Activated CD4-positive, alpha-beta T cell treated with anti-CD3 and anti-CD28 coated beads, Interleukin-2, amount 50 U/mL, for 4 hours (primary cell): ENCODE measurements around the gene PPY.
A peak's percentile ranks its signal among the peaks of the same experiment; 100 is the strongest.
"Not testable (repeated sequence)": the region's sequence is repeated elsewhere in the genome, so short reads cannot be mapped to it uniquely, and the experiment has no call there.

ENCODE experiments used
- DNase-seq, 2 experiments: peaks; one replicate each; pipeline ENCODE4 v3.0.0-alpha.2; 2020

Gene PPY

DNA sequence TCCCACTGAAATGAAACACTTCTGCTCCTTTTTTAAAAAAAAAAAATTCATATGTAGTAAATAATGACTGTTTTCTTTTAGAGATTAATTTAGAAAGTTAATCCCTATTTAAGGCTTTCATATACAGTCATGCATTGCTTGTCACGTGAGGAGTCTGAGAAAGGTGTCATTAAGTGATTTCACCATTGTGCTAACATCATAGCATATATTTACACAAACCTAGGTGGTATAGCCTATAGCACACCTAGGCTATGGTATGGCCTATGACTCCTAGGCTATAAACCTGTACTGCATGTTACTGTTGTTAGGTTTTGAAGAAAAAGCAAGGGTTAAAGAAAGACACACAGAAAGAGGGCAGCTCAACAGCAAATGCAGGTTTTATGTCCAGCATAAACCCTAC, 13.7 kb downstream of the PPY start:
- DNase-seq, result no peak

DNA sequence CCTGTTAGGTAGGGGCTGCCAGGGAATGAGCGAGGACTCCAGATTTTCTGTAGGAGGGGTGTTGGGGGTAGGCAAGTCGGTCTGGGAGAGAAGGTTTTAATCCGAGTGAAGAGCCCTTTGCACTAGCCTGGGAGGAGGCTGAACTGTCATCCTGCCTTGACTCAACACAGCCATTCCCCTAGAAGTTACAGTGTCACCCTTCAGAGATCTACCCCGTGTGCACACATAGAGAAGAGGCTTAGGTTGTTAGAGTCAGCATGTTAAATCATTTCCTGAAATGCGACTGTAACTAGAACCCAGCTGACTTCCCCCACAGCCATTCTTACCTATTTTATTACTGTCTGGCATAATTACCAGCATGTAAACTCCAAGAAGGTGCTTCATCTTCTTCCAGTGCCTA, 14.3 kb downstream of the PPY start:
- DNase-seq, result not testable (repeated sequence)

DNA sequence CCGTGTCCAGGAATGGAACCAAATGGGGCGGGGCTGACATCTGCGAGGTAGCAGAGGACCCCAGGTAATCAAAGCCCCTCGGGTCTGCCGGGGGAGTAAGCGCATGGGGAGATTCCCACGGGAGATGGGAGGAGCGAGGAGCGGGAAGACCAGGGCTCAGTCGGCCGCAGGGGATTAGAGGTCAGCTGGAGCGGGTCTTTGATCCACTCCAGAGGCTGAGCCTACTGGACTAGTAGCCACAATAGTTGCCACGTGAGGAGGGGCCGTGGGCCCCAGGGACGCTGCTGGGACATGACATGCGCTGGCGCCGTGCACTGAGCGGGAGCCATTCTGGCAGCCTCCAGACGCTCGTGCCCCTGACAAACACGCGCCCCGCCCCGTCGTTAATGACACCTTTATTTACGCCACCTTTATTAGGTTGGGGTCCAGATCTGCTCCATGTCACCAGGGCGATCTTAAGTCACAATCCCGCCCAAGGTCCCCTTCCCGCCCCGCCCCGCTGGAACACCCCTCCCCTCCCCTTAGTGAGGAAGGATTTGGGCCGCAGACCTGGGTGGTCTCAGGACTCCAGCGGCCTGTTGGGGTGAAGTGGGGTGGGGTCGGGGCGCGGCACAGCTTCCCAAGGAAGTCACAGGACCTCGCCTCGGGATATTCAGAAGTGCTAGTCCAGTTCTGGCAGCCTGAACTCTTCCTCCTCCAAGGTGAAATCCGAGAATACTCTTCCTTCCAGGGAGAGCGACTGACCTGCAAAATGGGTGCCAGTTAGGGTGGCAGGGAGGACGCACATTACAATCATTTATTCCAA, 15.0 kb downstream of the PPY start:
- no peak for DNase-seq

DNA sequence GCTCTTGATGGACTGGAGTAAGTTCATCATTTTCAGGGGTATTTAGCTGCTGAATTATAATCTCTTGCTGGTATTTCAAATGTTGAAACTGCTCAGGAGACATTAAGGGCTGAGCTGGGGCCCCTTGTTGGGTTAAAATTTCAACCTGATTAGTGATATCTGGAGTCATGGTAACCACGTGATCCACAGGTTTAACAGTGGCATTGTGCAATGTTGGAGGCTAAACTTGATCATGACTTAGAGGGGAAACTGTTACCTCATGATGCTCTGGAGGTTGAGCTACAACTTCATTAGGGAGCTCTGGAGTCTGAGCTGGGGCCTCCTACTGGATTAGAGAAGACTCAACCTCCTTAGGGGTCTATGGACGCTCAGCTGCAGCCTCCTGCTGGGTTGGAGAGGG, 17.7 kb downstream of the PPY start:
- no peak for DNase-seq

- DNase-seq, result no peak
Measured at GRCh38 chr17:43920500-43921095, 21.7 kb downstream of the PPY start.

- DNase-seq, result no peak
Measured at GRCh38 chr17:43918026-43918389, 24.3 kb downstream of the PPY start.

GRCh38 chr17:43917348-43918025, 24.8 kb downstream of the PPY start:
- DNase-seq, result peak; percentile 36 to 44

DNA sequence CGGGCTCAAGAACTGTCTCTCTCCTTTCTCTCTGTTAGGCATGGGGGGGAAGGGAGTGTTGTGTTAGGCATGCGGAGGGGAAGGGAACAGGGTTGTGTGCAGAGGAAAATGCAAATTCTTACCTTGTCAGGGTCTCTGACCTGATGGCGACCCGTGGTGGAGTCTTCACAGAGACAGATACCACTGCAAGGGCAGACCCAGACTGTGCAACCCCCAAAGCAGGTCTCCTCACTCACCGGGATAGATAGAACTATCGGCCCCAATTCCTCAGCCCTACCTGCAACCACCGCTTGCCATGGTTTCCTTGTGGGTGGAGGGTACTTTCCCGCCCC, 25.3 kb downstream of the PPY start:
- DNase-seq, result no peak

DNA sequence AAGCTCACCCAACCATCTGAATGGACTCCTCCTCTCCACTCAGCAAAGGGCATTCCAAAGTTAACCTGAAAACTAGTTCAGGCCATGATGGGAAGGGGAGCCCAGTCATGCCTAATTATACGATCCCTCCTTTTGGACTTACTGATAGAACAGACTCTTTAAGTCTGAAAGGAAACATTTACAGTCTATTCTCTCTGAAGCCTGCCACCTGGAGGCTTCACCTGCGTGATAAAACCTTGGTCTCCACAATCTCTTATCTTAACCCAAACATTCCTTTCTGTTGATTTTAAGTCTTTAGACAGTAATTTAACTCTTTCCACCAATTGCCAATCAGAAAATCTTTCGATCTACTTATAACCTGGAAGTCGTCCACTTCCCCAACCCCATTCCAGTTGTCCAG, 25.9 kb downstream of the PPY start:
- no peak for DNase-seq

DNA sequence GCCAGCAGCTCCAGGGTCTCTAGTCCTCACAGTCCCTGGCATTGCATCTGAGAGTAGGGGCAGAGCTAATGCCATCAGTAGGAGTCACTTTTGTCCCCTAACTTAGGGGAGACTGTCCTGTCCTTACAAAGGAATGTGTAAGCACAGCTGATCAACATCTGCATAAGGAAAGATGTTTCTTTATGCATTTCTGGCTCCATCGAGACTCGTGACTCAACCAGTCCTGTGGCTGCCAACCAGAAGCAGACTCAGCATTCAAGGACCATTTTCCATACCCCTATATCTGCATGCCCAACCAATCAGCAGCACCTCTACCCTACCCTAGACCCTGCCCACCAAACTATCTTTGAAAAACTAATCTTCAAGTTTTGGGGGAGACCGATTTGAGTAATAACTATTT, 26.7 kb downstream of the PPY start:
- no peak for DNase-seq

DNA sequence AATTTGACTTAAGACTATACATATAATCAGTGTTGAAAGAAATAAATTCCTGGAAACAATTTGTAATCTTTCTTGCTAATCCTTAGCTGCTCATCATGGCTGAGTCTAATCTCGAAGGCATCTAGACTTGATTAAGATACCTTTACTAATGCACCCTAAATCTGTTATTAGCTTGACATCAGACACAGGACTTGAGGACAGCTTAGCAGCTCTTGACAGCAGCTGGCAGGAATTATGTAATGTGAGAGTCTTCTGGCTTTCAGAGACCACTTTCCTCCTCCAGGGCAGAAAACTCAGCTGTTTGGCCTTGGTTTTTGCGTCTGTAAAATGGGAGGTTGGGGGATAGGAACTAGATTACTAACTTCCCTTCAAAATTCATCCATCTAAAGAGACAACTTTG, 27.8 kb downstream of the PPY start:
- no peak for DNase-seq

DNA sequence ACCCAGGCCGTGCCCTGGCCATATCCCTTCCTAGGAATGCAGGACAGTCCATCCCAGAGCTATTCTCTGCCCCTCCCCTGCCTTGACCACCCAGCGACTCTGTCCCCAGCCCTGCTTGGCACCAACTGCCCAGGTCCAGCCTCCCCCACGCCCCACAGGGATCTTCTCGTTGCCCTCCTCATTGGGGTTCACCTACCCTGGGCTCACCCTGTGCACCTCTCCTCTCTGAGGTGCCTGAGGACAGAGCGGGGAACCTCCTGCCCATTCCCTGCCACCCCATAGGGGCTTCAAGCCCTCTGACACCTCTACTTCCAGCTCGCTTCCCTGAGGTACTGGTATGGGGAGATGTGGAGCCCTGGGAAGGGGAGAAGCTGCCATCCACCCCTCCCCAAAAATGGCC, 28.7 kb downstream of the PPY start:
- DNase-seq, result no peak

DNA sequence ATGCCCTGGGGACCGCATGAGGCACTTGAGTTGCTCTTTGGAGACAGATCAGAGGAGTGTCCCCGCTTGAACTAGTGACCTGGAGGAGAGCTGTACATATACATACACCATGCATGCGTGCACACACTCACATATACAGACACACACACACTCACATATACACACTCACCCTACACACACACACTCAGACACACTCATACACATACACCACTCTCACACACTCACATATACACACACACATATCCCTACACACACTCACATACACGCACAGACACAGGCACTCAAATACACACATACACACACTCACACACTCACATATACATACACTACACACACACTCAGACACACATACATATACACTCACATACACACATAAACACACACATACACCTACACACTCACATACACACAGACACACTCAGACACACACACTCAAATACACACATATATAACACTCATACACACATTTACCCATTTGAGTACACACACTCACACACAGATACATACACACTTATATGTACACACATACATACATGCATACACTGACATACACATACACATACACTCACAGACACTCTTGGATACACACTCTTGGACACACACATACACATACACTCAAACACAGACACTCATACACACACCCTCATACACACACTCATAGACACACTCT, 29.5 kb downstream of the PPY start:
- DNase-seq, result no peak

DNA sequence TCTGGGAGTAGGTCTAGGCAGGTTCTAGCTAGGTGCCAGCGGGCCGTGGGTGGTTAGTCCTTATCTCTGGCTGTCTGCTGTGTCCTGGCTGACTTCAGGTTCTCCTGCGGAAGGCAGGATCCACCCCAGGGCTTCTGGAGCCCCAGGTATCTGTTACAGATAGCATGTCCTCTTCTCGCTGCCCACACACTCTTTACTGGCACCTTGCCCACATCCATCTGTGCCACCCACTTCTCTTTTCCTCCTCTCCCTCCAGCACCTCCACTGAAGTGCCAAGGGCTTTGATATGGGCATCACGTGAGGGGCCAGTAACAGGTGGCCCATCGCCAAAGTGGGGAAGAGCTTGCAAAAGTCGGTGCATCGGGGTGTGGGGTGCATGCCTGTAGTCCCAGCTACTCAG, 30.4 kb downstream of the PPY start:
- DNase-seq, result no peak

- no peak for DNase-seq
Measured at GRCh38 chr17:43909537-43910231, 32.6 kb downstream of the PPY start.

DNA sequence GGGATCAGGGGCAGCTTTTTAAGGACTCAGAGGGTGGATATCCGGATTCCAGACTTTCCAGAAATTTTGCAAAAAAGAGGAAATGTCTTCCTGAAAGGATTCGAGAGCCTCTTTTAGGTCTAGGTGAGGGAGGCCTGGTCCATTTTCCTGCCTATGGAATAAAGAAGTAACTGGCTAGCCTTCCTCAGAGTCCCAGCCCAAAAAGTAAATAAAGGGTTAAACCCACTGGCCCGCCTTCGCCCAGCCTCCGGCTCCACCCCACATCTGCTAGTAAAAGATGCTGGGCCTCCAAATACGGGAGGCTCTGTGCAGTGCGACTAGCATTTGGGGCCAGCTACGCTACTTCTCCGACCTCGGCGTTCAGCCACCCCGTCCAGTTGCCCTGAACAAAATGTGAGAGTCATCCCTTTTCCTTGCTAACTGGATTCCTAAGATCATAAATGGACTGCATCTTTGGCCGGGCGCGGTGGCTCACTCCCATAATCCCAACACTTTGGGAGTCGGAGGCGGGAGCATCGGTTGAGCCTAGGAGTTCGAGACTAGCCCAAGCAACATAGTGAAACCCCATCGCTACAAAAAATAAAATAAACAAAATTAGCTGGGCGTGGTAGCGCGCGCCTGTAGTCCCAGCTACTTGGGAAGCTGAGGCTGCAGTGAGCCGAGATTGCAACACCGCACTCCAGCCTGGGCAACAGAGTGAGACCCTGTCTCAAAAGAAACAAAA, 34.1 kb downstream of the PPY start:
- DNase-seq, result peak; percentile 51 to 53

- peak; percentile 48 for DNase-seq
Measured at GRCh38 chr17:43907425-43907981, 34.8 kb downstream of the PPY start, which contains the start of gene MPP2. Gene MPP2, minus strand, starts transcription at chr17:43907536. Its CDS starts 3,076 bp downstream, at chr17:43904460.

DNA sequence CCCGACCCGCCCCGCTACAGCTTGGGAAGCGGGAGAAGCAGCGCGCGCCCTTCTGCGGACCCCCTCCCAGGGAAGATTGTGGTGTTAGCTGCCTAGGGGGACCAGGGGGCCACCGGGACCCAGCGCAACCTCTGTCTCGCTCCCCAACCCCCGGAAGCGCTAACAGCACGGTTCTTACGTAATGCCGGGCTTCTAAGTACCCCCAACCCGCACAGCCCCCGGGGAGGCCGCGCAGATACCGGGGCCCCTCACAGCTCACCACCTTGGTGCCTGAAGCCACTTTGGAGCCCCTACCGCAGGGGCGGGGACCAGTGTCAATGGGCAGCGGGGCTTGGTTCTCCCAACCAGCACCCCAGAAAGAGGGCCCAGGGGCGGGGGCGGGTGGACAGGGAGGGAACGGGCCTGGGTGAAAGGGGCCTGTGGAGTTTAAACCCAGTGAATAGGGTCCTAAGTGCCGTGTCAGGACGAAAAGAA, 35.3 kb downstream of the PPY start:
- DNase-seq, result no peak

DNA sequence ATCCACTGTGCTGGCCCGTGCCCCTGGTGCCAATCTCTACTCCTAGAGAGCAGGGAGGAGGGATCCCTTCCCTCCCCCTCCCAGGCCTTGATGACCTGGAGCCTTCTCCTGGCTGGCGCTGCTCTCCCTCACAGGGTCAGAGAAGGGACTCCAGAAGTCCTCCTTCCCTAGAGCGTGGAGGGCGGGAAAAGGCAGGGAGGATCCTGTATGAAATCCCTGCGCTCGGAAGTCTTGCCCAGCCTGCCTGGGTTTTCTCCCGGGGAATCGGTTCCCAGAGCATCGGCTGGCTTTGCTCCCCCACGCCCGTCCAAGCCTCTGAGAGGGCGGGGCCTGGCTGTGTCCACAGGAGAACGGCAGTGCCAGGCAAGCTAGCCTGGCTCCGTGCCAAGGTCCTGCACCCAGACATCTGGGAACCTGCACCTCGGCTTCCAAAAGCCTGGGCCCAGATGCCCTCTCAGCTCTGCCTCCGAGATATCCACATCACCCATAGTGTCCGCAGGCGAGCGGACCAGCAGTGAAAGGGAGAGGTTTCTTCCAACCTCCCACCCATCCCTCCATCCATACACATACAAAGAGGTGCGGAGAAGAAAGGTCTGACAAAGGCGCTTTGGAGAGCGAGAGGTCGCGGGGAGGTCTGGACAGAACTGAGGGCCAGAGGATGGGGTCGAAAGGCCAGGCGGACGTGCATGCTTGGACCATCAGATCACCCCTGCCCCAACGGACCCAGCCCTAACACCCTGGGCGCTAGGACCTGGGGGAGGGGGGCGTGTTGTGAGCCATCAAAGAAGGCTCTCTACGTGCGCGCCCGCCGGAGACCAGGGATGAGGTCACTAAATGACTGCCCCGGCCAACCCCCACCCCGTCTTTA, 36.1 kb downstream of the PPY start:
- no peak for DNase-seq

DNA sequence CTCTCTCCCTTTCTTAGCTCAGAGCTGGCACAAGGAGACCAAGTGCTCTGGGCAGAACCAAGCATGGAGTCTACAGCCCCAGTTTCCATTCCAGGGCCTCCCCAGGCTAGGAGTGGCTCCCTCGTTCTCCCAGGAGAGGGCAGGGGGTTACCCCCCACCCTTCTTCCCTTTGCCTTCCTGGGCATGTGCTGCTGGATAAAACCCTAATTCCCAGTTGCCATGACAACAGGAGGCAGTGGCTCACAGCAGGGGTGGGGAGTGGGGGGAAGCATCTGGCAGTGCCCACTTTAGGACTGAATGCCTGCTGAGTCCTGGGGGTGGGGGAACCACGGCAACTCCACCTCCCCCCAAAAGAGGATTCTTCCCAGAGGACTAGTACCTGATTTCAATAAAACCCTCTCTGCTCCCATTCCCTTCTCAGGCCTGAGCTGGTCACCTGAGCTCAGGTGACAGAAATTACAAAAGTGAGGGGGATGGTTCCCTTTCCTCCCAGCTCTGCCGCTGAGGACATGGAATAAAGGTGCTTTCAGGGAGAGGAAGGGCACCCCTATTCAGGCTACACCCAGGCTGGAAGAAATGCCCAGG, 36.8 kb downstream of the PPY start:
- DNase-seq, result no peak
